Measurements from ENCODE around the gene LIF. TPM values are rescaled to one million over a fixed set of nuclear protein-coding genes. Genes with fewer than 3 reads are reported as not detected.

Gene LIF
- polyA plus RNA-seq, 1 donor: 0.90 TPM

DNA sequence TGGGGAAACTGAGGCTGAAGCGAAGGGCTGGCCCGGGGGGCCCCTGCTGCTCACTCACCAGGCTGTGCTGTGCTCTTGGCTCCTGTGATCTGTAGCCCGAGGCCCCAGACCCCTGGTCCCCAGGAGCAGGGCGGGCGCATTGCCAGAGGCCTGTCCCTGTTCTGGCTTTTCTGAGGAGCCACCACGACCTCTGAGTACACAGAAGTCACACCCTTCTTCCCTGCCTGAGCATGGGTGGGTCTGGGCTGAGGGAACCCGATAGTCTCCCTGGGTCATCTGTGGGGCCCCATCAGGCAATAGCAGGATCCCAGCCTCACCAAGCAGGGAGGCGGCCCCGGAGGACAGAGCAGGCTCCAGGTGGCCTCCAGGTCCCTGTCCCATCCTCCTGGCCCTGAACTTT is 37.6 kb upstream of the LIF start:
- DNase-seq: no peak

DNA sequence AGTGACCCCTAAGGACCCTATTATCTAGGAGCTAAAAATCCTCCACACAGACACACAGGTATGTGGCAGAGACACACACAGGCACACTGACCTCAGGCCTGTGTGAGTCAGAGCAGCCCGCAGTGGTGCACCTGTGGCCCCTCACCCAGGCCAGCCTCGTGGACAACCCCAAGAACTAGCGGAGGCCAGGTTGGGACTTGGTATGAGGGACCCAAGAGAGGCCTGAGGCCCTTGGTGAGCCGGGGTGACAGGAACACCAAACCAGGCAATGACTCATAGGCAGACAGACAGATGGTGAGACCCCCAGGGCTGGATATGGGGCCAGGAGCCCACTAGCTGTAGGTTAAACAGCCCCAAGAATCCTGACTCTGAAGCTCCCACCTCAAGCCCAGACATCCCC is 36.8 kb upstream of the LIF start:
- no peak for DNase-seq

DNA sequence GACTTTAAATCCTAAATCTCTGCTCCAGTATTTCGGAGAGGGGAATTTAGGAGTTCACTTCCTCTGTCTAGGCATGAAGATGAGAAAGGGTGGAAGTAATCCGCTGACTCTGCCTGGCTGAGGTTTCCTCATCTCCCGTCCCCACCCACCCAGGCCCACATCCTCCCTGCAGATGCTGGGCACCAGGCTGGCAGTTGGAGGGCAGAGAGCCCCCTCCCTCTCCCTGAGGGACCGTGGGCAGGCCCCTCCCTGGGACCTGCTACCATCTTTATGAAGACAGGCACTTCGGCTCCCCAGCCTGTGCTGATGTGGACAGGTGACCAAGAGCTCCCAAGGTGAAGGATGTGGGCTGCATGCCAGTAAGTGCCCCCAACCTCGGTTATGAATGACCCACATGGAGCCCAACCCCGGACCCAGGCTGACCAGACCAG is 36.1 kb upstream of the LIF start:
- no peak for DNase-seq

DNA sequence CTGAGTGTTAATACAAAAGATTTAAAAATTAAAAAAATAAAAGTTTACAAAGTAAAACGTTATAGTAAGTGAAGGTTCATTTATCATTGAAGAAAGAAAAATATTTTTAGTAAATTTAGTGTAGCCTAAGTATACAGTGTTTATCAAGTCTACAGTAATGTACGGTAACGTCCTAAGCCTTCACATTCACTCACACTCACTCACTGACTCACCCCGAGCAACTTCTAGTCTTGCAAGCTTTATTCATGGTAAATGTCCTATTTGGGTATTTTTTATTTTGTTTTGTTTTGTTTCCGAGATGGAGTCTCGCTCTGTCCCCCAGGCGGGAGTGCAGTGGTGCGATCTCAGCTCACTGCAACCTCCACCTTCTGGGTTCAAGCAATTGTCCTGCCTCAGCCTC is 33.9 kb upstream of the LIF start:
- no peak for DNase-seq

DNA sequence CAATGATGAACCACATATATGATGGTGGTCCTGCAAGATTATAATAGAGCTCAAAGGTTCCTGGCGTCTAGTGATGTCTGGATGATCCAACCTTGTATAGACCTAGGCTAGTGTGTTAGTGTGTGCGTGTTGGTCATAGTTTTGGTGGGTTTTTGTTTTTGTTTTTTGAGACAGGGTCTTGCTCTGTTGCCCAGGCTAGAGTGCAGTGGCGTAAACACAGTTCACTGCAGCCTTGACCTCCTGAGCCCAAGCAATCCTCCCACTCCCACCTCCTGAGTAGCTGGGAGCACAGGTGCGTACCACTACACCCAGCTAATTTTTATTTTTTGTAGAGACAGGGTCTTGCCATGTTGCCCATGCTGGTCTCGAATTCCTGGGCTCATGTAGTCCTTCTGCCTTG is 33.4 kb upstream of the LIF start:
- no peak for DNase-seq

DNA sequence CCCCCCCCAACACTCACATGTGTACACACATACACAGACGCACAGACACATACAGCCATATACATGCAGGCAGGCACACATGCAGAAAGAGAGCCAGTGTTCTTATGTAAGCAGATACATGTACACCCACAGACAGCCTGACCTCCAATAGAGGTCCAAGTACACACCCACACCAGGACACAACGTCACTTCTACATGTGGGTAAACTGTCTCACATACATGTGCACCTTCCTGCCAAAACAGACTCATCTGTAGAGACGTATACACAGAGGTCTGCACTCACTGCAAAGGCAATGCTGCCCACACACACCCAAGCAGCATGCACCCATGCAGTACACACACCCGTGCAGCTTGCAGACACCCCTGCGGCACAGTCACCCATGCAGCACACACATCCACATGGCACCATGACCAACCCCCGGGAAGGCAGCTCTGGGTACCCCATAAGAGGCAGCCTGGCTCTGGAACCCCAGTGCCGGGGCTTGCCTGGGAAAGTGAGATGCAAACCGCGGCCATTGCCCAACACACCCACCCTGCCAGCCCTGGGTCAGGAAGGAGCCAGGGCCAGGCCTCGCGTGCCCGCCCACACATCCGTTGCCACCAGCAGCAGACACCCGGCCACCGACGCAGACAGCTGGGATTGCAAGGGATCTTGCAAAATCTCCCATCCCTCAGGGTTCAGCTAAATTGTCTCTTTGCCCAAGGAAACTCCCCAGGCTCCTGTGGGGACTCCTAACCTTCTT is 32.7 kb upstream of the LIF start:
- DNase-seq: no peak

DNA sequence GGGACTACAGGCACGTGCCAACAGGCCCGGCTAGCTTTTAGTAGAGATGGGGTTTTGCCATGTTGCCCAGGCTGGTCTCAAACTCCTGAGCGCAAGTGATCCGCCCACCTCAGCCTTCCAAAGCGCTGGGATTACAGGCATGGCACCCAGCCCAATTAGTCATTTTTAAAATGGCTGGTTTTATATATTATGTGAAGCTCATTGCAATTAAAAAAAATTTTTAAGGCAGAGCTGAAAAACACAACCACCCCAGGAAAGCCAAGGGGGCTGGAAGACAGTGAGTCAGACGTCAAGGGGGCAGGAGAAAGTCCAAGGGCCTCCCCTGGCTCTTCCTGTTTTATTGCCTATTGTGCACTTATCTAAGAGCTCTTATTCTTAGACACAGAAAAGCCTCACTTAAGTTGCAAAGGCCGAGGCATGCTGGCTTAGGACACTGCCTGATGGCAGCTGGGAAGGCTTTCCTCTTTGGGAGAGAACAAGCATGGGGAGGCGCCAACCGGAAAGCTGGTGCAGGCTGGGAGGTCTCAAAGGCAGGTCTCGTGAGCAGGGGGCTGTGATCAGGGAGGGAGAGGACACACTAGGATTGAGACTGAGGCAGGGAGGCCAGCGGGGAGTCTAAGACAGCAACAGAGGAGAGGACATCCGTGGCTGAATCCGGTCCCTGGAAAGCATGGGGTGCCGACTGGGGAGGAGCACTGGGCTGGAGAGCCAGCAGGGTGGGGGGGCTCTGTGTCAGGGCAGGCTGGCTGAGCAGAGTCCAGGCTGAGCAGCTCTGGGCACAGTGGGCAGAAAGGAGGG is 31.2 kb upstream of the LIF start:
- DNase-seq: no peak

DNA sequence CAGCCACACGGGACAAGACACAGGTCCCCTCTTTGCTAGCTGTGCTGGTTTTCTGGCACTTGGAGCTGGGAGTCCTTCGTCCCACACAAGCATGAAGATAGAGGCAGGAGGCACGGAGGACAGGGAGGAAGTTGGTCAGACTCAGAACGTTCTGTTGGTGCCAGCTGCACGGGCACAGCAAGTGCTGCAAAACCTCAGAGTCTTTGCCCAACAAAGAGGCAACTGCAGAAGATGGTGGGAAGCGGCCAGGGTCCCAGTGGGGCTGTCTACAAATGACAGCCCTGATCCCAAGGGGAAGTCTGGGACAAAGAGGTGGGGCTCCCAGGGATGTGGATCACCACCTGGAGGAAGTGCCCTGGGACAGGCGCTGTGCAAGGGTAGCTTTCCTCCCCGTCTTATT is 29.5 kb upstream of the LIF start:
- no peak for DNase-seq

DNA sequence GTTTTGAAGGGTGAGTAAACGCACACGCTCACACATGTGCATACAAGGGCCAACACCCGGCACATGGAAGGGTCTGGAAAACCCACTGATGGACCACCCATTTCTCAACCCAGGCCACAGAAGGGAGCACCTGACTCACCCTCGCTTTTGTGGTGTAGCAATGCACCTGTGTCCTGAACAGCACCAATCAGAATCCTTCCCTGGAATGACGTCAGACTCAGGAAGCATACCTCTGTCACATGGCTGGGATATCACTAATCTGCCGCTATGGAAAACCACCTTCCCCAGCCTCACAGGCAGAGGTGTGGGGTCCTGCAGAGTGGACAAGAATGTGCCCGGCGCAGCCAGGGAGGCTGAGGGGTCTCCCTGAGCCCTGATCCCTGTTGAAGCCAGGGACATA is 29.1 kb upstream of the LIF start:
- no peak for DNase-seq

DNA sequence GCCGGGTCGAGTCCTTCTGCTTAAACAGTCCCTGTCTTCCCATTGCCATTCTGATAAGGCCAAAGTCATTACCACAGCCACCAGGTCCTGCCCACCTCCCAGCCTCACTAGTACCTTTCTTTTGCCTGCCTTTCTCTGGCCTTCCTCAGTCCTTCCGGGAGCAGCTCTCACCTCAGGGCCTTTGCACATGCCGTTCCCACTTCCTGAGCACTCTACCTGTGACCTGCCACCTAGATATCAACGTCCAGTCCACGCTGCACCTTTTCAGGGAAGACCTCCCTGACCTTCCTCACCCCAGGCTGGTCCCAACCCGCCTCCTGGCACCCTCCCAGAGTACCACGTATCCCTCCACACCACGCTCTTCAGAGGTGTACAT is 27.9 kb upstream of the LIF start:
- DNase-seq: no peak

DNA sequence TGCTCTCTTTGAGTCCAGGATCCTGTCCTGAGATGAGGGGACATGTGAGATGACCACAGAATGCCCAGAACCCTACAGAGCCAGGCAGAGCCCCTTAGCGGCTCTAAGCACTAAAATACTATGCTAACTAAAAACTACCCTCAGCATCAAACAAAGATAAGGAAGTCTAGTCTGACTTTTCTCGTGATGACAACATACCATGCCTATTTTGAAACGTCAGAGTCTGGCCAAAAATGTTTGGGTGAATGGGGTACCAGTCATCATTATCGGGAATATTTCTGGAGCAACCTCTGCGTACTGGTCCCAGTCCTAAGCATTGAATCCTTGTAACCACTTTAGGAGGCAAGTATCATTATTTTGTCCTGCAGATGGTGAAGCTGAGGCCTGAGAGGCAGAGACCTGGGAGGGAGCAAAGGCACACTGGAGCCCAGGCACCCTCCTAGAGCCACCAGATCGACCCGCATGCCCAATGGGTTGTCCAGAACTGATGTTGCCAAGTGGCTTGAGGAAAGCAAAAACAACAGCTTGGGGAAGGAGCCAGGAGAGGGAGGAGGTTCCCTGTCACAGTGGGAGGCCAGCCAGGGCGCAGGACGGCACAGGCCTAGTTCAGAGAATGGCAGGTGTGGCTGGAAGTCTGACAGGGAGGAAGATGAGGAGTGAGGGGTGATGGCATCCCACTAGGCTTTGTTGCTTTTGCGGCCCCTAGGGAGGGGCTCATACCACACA is 27.3 kb upstream of the LIF start:
- no peak for DNase-seq

DNA sequence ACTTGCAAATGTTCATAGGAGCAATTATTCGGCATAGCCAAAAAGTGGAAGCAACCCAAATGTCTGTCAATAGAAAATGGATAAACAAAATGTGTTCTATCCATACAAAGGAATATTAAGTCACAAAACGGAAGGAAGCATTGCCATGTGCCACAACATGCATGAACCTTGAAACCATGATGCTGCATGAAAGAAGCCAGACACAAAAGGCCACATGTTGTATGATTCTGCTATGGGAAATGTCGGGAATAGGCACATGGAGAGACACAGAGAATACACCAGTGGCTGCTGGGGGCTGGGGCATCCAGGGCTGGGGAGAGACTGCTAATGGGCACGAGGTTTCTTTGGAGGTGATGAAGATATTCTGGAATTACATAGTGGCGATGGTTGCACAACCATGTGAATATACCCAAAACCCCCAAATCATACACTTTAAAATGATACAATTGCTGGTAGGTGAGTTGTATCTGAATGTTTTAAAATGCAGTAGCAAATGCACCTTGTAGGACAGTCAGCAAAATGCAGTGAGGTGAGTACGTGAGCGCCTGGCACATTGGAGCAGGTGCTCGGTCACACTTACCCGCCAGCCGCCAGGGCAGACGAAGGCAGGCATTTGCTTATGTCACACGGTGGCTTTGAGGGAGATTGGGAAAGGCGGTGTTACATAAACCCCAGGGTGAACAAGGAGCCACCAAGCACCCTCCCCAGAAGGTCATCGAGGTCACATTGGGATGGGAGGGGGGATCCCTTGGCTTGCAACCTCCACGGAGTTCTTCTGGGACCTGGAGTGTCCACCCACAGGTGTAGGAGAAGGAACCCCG is 26.4 kb upstream of the LIF start:
- no peak for DNase-seq

DNA sequence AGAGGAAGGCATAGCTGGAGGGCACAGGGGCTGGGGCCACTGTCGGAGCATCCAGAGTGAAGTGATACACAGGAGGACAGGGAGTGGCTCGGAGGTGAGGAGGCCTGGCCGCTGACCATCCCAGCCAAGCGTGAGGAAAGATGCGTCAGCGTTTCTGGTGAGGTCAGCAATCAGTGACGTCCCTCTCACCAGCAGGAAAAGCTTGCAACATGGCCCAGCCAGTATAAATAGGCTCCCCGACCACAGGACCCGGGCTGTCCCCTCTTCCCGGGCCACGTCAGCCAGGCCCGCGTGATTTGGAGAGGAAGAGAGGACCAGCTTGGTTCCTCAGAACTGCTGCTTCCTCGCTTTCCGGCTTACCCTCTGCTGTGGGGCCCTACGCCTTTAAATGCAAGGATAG is 24.3 kb upstream of the LIF start:
- DNase-seq: peak; percentile 55

DNA sequence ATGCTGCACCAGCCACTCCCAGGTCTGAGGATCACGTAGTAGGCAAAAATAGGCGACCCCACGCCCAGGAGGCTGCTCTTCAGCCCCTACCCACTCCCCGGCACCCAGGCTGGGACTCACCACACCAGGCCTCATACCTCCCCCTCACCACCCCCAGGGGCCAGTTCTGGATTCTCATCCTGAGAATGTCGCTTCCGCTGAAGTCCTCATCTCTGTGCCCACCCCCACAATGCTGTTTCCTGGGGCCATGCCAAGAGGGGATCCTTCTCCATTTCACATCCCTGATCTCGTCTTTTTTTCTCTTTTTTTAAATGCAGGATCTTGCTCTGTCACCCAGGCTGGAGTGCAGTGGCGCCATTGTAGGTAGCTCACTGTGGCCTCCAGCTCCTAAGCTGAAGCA is 21.8 kb upstream of the LIF start:
- no peak for DNase-seq

DNA sequence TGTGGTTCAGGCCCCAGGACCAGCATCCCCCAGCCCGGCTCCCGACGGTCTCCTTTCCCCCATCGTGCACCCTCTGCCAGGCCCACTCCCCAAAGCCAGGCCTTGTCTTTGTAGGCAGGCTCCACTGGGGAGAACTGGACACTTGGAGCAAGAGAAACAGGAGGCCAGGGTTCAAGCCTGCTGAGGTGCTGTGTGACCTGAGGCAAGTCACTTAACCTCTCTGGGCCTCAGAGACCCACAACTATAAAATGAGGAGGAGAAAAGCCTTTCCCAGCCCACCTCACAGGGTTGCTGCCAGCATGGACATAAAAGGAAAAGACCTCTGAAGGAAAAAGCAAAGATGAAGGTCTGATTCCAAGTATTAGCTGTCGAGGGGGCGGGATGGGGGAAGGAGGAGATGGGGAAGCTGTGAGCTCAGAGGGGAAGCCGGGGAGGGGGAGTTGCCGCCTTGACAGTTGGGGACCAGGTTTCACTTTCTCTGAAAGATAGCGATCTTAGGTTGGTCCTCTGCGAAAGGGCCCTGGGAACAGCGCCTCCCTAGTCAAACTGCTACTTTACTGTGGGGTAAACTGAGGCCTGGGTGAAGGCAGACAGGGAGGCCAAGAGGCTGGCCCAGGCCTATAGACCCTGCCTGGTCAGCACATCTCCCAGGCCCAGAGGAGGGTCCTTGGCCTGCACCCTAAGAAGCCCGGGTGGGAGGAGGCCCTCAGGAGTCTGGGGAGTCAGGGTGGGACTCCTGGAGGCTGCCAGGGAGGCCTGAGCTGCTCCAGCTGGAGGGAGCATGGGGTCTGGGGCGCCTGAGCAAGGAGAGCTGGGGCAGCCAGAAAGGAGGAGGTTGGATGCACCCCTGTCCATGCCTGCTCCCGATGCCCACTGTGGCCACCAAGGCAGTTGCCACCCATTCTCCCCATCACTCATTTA is 21.1 kb upstream of the LIF start:
- DNase-seq: no peak

DNA sequence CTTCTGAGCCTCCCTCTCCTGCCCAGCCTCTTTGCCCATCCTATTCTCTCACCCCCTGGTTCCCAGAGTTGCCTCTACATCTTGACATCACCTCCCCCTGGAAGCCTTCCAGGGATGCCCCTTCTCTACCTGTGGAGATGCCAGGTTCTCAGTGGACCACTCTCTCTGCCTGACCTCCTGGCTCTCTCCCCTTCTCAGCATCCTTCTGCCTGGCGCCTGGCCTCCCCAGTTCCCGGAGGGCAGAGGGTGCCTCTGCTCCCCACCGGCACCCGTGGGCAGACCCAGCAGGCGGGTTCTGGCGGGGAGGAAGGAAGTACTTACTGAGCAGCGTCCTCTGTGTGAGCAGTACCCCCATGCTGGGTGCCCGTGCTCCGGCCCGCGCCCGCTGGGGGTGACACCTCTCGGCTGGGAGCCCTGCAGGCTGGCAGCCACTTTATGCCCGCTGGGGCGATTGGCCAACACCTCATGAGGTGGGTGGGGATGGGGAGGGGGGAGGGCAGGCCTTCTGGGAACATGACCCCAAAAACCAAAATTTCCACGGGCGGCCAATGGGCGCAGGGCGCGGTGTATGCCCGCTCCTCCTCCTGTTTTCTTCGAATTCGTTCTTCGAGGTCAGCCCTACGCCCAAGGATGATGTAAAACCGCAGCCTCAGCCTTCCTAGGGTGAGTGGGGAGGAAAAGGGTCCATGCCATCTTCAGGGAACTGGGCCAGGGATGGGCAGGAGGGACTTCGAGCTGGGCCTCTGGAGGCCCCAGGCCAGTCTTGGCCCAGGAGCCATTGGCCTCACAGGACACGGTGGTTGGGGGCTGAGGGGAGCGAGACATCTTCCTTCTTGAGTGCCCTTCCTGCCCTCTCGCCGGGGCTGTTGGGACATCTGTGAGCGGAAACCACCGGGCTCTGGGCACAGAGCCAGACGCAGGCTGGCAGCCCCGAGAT is 20.2 kb upstream of the LIF start, which contains the start of gene OSM:
Gene OSM (minus strand): TSS at position 407 of the 937 bp plus-strand sequence. CDS start 52 bp downstream, at position 355.
- no peak for DNase-seq

DNA sequence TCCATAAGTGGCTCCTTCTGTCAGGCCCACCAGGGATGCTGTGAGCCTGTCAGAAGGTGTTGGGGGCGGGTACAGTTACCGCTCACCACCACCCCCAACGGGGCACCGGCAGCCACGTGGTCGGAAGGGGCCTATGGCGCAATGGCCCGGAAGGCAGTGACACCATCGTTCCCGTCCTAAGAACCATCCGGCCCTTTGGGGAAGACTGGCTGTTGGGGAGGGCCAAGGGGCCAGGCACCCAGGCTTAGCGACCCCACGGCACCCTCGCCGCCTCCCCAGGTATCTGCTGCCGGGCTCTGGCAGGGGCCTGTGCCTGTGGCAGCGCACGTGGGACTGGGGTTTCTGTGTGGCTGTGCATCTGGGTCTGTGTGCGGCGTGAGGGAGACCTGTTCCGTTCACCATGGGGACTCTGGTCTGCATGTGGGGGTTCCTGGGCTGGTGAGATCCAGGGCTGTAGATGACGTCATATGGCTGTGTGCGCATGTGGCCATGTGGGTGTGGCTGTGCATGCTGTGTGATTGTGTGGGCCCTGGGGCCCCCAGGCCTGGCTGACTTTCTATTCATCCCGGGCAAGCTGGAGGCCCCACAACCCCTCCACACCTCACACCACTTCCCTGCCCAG is 19.4 kb upstream of the LIF start:
- DNase-seq: no peak

DNA sequence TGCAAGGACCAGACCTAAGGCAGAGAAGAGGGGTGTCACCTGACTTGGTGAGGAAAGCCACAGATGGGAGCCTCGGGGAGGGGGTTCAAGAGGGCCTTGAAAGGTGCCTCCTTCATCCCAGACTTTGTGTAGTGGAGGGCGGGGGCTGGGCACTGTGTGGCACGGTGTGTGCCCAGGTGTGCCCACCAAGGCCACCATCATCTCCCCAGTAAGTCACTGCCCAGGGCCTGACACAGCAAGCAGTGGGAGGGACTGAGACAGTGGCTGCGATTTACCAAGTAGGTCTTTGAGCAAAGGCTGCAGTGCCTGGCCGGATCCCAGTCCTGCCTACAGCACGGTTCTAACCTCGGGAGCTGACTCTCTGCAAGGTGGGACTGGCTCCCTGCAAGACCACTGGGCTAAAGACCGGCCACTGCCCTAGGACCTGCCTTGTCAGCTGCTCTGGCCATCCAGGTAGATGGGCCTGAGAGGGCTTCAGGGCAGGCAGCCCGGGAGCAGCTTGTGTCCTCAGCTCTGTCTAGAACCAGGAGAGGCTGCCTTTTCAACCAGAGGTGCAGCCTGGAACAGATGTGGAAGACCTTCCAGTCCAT is 18.7 kb upstream of the LIF start:
- no peak for DNase-seq

DNA sequence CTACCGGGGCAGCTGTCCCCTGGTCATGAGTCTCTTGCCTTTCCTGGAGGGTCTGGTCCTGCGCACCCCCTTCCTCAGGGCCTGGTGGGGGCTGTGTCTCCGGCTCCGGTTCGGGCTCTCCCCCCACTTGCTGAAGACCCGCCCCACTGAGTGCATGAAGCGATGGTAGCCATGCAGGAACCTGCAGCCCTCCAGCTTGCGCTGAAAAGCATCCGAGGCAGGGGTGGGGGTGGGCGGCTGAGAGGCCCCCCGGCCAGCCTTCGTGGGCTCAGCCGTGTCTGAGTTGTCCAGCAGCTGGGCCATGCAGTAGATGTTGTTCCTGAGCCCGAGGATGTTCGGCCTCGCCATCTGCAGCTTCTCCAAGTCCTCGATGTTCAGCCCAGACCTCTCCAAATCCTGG is 17.3 kb upstream of the LIF start:
- DNase-seq: no peak
